ENCODE results near the gene NCDN.

GRCh38 chr1:35574655-35575415, 17.2 kb downstream of the NCDN start:
- TF ChIP-seq CTCF (IDR thresholded peaks at IDR 0.05): no peak
- TF ChIP-seq POLR2A (IDR thresholded peaks at IDR 0.05): no peak
- no peak for TF ChIP-seq POLR2AphosphoS5 (IDR thresholded peaks at IDR 0.05)

All from sigmoid colon (tissue), 4 donors.